Activated T-cell treated with anti-CD3 and anti-CD28 coated beads, Interleukin-2, amount 50 U/mL, for 24 hours (primary cell): ENCODE results near the gene MANBA.
"Not testable (repeated sequence)": the region's sequence is repeated elsewhere in the genome, so short reads cannot be mapped to it uniquely, and the experiment has no call there.

Source experiments
- DNase-seq: peaks from one replicate; pipeline ENCODE4 v3.0.0-alpha.2; 2020
- H3K27ac Mint-ChIP-seq: 2 replicates; pipeline ENCODE4 v1.8.0; 2020; ENCODE audit warnings: mild to moderate bottlenecking, mixed read lengths
- H3K27me3 Mint-ChIP-seq: 2 replicates; pipeline ENCODE4 v1.8.0; 2020; ENCODE audit warnings: mixed read lengths
- H3K36me3 Mint-ChIP-seq: 2 replicates; pipeline ENCODE4 v1.8.0; 2020; ENCODE audit warnings: low read depth, mixed read lengths
- H3K4me1 Mint-ChIP-seq: 2 replicates; pipeline ENCODE4 v1.8.0; 2020; ENCODE audit warnings: low read depth, mixed read lengths
- H3K4me3 Mint-ChIP-seq: 2 replicates; pipeline ENCODE4 v1.8.0; 2020; ENCODE audit warnings: mild to moderate bottlenecking, moderate library complexity, mixed read lengths
- H3K9me3 Mint-ChIP-seq: 2 replicates; pipeline ENCODE4 v1.8.0; 2020; ENCODE audit warnings: mixed read lengths

The MANBA gene

GRCh38 chr4:102743352-102743751 lies 17.4 kb downstream of the MANBA start:
- H3K9me3 Mint-ChIP-seq, result peaks cover 13% of the 10 kb centered on the region
- peaks cover 45% of the 10 kb centered on the region for H3K36me3 Mint-ChIP-seq
- not testable (repeated sequence) for H3K4me3 Mint-ChIP-seq, DNase-seq, H3K27me3 Mint-ChIP-seq, H3K27ac Mint-ChIP-seq
- peaks cover 20% of the 10 kb centered on the region for H3K4me1 Mint-ChIP-seq

DNA sequence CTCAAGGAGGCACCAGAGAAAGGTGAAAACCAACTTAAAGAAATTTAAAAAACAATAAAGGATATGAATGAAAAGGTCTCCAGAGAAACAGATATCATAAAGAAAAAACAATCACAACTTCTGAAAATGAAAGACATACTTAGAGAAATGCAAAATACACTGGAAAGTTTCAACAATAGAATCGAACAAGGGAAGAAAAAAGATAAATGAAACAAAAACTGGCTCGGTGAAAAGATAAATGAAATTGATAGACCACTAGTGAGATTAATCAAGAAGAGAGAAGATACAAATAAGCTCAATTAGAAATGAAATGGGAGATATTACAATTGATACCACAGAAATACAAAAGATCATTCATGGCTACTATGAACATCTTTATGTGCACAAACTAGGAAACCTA lies 22.0 kb downstream of the MANBA start:
- H3K4me3 Mint-ChIP-seq, H3K27ac Mint-ChIP-seq, DNase-seq, H3K27me3 Mint-ChIP-seq: not testable (repeated sequence)
- peaks cover 13% of the 10 kb centered on the region for H3K9me3 Mint-ChIP-seq
- H3K36me3 Mint-ChIP-seq, result peaks cover 39% of the 10 kb centered on the region
- H3K4me1 Mint-ChIP-seq, result peaks cover 43% of the 10 kb centered on the region

GRCh38 chr4:102736636-102737549 lies 23.9 kb downstream of the MANBA start:
- DNase-seq, result no peak
- Mint-ChIP-seq H3K4me1 (peaks cover 37% of the 10 kb centered on the region), H3K9me3 (peaks cover 11% of the 10 kb centered on the region), H3K4me3 (no peak overlapping the region), H3K27ac (no peak overlapping the region), H3K36me3 (peaks cover 34% of the 10 kb centered on the region), H3K27me3 (no peaks in the 10 kb centered on the region)

DNA sequence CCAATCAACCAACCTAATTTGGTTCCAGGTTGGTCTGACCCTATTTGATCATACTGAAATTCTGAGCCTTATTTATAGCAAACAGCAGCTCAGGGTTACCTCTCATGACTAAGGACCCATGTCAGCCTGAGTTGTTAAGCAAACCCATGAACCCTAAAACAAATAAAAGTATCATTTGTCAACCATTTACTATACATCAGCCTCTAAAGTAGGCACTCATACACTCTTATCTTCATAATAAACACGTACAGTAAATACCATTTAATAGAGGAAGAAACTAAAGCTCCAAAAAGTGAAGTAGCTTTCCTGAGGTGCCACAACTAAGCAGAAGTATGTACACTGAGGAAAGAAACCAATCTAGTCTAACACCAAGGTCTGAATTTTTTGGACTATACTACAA lies 25.2 kb downstream of the MANBA start:
- H3K4me1 Mint-ChIP-seq, result peaks cover 34% of the 10 kb centered on the region
- peaks cover 22% of the 10 kb centered on the region for H3K9me3 Mint-ChIP-seq
- no peak overlapping the region for H3K4me3 Mint-ChIP-seq
- H3K27me3 Mint-ChIP-seq, result no peaks in the 10 kb centered on the region
- peaks cover 37% of the 10 kb centered on the region for H3K36me3 Mint-ChIP-seq
- DNase-seq, result no peak
- H3K27ac Mint-ChIP-seq, result no peak overlapping the region

- H3K27ac Mint-ChIP-seq, result peak overlapping the region; percentile 63
- peaks cover 40% of the 10 kb centered on the region for H3K36me3 Mint-ChIP-seq
- no peaks in the 10 kb centered on the region for H3K27me3 Mint-ChIP-seq
- no peak for DNase-seq
- peaks cover 31% of the 10 kb centered on the region for H3K4me1 Mint-ChIP-seq
- H3K9me3 Mint-ChIP-seq, result peaks cover 18% of the 10 kb centered on the region
- H3K4me3 Mint-ChIP-seq, result no peak overlapping the region
Measured at GRCh38 chr4:102734591-102735385, 26.0 kb downstream of the MANBA start.

DNA sequence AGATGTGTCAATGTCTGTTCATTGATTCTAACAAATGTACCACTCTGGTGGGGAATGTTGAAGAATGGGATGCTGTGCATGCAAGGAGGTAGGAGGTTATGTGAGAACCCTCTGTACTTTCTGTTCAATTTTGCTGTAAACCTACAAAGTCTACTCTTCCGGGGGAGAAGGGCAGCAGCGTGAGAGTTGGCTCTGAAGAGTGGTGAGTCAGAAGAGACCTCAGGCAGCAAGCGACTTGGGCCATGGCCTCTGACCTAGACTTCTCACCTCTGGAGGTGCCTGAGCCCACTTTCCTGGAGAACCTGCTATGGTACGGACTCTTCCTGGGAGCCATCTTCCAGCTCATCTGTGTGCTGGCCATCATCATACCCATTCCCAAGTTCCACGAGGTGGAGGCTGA lies 26.7 kb downstream of the MANBA start:
- Mint-ChIP-seq H3K36me3 (peaks cover 38% of the 10 kb centered on the region), H3K27ac (peak overlapping the region; percentile 63), H3K4me1 (peaks cover 31% of the 10 kb centered on the region), H3K27me3 (no peaks in the 10 kb centered on the region), H3K9me3 (peaks cover 12% of the 10 kb centered on the region), H3K4me3 (no peak overlapping the region)
- no peak for DNase-seq

DNA sequence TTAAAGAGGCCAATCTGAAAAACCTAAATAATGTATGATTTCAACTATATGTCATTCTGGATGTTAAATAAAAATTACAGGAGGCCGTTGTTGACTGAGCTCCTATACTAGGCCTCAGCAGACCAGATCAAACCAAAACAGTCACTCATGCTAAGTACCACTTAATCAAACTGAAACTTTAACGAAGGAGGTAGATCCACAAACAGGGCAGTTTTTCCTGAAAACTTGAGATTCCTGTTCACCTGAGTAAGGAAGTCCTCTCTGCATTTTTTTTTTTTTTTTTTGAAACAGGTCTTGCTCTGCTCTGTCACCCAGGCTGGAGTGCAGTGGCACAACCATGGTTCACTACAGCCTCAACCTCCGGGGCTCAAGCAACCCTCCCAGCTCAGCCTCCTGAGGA lies 27.7 kb downstream of the MANBA start:
- no peak overlapping the region for H3K27ac Mint-ChIP-seq
- H3K4me1 Mint-ChIP-seq, result peaks cover 23% of the 10 kb centered on the region
- peaks cover 37% of the 10 kb centered on the region for H3K36me3 Mint-ChIP-seq
- no peak for DNase-seq
- H3K9me3 Mint-ChIP-seq, result peaks cover 11% of the 10 kb centered on the region
- no peak overlapping the region for H3K4me3 Mint-ChIP-seq
- no peaks in the 10 kb centered on the region for H3K27me3 Mint-ChIP-seq

DNA sequence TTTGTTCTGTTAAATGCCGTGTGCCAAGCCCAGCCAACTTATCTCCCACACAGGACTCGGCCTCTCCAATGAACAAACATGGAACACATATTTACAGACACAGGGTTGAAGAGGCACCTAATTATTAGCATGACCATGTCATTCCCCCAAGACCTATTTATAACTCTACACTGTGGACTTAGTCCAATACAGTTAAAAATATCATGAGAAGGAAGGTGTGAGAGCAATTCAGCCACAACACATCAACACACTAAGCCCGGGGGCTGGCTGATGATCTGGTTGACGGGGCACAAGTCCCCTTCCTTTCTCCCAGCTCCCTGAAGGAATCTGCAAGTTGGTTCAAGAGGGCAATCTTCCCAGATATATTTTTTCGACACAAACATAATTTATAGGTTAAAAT lies 28.1 kb downstream of the MANBA start:
- Mint-ChIP-seq H3K27ac (no peak overlapping the region), H3K4me1 (peaks cover 22% of the 10 kb centered on the region), H3K4me3 (no peak overlapping the region), H3K27me3 (no peaks in the 10 kb centered on the region), H3K36me3 (peaks cover 37% of the 10 kb centered on the region), H3K9me3 (peaks cover 11% of the 10 kb centered on the region)
- no peak for DNase-seq

DNA sequence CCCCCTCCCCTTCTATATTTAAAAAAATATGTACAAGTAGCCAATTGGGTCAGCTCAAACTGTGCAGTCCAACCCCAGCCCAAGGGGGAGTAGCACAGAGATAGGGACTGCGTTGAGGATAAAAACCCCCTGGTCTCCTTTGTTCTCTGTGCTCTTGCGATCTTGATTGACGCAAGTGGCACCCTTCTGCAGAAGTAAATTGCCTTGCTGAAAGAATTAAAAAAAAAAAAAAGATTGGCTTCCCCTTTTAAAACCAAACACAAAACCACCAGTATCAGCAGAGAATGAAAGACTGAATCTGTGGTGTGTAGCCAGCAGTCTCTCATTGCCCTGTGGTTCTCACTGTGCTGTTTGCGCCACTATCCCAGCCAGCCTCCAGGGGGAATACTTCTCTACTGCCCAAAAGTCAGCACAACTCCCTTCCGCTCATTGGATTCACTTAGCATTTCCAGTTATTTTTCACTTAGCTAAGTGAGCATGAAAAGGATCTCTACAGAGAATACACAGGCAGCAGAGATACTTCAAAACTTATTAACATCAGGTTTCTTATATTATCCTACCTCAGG lies 29.7 kb downstream of the MANBA start:
- Mint-ChIP-seq H3K4me1 (peaks cover 20% of the 10 kb centered on the region), H3K9me3 (peaks cover 11% of the 10 kb centered on the region), H3K27me3 (no peaks in the 10 kb centered on the region), H3K36me3 (peaks cover 37% of the 10 kb centered on the region), H3K4me3 (no peak overlapping the region), H3K27ac (no peak overlapping the region)
- DNase-seq, result no peak

- DNase-seq, H3K4me3 Mint-ChIP-seq, H3K27ac Mint-ChIP-seq, H3K27me3 Mint-ChIP-seq, H3K4me1 Mint-ChIP-seq: not testable (repeated sequence)
- H3K9me3 Mint-ChIP-seq, result peaks cover 11% of the 10 kb centered on the region
- peaks cover 37% of the 10 kb centered on the region for H3K36me3 Mint-ChIP-seq
Measured at GRCh38 chr4:102729486-102729885, 31.3 kb downstream of the MANBA start.

GRCh38 chr4:102726919-102727318 lies 33.8 kb downstream of the MANBA start:
- Mint-ChIP-seq H3K36me3 (peaks cover 37% of the 10 kb centered on the region), H3K9me3 (peaks cover 11% of the 10 kb centered on the region)
- not testable (repeated sequence) for H3K4me1 Mint-ChIP-seq, DNase-seq, H3K27me3 Mint-ChIP-seq, H3K27ac Mint-ChIP-seq, H3K4me3 Mint-ChIP-seq

DNA sequence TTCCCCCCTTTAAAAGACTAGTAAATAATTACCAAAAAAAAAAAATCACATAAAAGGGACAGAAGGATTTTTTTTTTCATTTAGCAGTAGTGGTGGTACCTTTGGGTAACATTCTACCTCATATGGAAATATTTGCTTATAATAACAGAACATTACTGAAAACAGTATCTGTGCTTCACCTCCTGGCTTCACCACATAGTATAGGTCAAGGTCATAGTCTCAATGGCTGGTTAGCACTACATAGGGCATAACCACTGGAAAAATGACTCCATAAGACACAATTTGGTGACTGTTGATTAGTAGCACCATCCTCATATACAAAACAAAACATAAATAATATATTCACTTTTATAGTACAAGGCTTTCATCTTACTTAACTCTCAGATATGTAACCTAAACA lies 34.7 kb downstream of the MANBA start:
- no peak for DNase-seq
- H3K4me3 Mint-ChIP-seq, result no peak overlapping the region
- H3K27me3 Mint-ChIP-seq, result no peaks in the 10 kb centered on the region
- H3K4me1 Mint-ChIP-seq, result peaks cover 3% of the 10 kb centered on the region
- no peak overlapping the region for H3K27ac Mint-ChIP-seq
- H3K9me3 Mint-ChIP-seq, result peaks cover 5% of the 10 kb centered on the region
- peaks cover 37% of the 10 kb centered on the region for H3K36me3 Mint-ChIP-seq

DNA sequence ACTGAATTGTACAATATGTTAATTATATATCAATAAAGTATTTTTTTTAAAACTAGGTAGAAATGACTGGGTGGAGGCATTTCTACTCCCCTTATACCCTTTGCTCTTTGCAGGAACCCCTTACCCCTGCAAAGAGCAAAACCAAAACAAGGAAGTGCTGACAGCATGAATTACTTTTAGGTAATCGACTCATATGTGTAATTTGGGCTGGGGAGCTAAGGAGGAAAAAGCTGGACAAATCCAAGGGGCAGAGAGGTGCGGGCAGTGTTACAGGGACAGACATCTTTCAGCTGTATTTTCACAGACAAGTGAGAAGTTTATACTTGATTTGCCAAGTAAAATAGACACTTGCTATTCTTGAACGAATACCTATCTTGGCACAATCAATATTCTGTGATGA lies 35.5 kb downstream of the MANBA start:
- H3K27me3 Mint-ChIP-seq, result no peaks in the 10 kb centered on the region
- H3K4me1 Mint-ChIP-seq, result peaks cover 3% of the 10 kb centered on the region
- no peaks in the 10 kb centered on the region for H3K9me3 Mint-ChIP-seq
- peaks cover 38% of the 10 kb centered on the region for H3K36me3 Mint-ChIP-seq
- DNase-seq, result no peak
- H3K4me3 Mint-ChIP-seq, result no peak overlapping the region
- H3K27ac Mint-ChIP-seq, result no peak overlapping the region

DNA sequence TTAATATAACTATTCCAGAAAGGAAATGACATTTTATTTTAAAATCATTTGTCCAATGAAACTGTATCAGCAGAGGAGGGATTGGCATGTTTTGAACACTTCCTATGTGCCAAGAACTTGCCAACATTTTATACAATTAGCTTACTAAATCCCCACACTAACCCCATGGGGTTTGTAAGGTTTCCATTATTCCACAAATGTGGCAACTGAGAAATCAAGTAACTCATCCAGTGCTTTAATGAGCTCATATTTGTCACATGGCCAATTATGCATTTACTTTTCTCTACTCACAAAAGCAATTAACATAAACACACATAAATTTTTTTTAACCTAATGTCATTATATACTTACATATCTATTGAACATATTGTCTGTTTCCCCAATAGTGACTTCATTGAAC lies 37.3 kb downstream of the MANBA start:
- H3K27me3 Mint-ChIP-seq, result no peaks in the 10 kb centered on the region
- peaks cover 8% of the 10 kb centered on the region for H3K4me1 Mint-ChIP-seq
- no peak for DNase-seq
- peaks cover 44% of the 10 kb centered on the region for H3K36me3 Mint-ChIP-seq
- no peaks in the 10 kb centered on the region for H3K9me3 Mint-ChIP-seq
- H3K4me3 Mint-ChIP-seq, result no peak overlapping the region
- no peak overlapping the region for H3K27ac Mint-ChIP-seq

GRCh38 chr4:102722740-102723139 lies 38.0 kb downstream of the MANBA start:
- no peak overlapping the region for H3K27ac Mint-ChIP-seq
- peaks cover 44% of the 10 kb centered on the region for H3K36me3 Mint-ChIP-seq
- no peak overlapping the region for H3K4me3 Mint-ChIP-seq
- no peaks in the 10 kb centered on the region for H3K9me3 Mint-ChIP-seq
- DNase-seq, result no peak
- peaks cover 10% of the 10 kb centered on the region for H3K4me1 Mint-ChIP-seq
- no peaks in the 10 kb centered on the region for H3K27me3 Mint-ChIP-seq
